CD4-positive, alpha-beta T cell treated with Interleukin-6 at 100 ng/mL for 8 hours (primary cell): ENCODE results near the gene NPFFR1.
A peak's percentile ranks its signal among the peaks of the same experiment; 100 is the strongest.

ENCODE experiments used
- DNase-seq: peaks from one replicate; pipeline ENCODE4 v3.0.0-alpha.2; 2020; ENCODE audit warnings: mixed read lengths, low spot score

NPFFR1 gene

GRCh38 chr10:70283445-70284399 lies at the start of gene NPFFR1:
NPFFR1 (minus strand) TSS chr10:70284004; CDS start chr10:70283676, 328 bp downstream.
- no peak for DNase-seq

- DNase-seq, result no peak
Measured at GRCh38 chr10:70333268-70333667, 49.5 kb upstream of the NPFFR1 start.

DNA sequence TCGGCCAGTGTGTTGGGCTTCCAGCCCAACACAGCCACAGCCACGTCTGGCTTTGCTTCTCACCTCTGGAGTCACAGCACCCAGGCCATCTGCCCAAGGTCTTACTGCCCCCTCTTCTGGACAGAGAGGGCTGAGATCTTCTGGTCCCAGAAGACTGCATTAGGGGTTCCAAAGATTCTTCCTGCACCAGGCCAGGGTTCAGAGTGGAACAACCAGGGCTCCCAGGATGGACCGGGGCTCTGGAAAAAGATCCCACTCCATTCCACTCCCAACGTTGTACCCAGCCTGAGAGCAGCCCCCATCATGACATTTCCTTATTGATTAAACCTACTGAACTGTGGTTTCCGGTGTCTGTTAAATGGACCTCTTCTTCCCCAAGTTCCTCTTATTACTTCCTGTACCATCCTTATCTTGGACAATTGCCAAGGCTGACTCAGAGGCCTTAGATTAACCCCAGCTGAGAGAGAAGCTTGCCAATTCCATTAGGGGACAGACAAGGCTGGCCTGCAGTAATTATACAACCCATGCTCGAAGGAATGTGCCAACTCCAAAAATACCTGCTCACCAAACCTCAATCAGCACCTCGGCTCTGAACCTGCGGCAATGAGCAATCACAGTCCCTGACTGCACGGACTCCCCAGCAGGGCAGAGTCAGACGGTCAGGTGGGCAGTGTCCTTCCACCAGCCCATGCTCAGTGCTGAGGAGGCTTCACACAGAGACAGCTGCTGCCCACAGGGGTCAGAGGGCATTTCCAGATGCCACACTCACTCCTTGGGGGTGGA lies 47.9 kb upstream of the NPFFR1 start:
- peak; percentile 54 for DNase-seq

DNA sequence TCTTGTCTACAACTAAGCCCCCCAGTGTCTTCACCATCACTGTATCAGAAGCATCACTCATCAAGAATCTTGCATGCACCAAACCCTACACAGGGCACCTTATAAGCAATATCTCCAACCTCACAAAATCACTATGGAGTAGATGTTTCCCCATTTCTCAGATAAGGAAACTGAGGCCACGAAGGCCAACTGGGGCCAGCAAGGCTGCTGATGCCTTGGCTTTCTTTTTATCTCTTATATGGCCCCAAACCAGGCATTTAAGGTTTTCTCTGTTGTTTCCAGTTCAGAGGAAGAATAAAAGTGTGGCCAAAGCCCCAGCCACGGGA lies 47.3 kb upstream of the NPFFR1 start:
- DNase-seq, result no peak

DNA sequence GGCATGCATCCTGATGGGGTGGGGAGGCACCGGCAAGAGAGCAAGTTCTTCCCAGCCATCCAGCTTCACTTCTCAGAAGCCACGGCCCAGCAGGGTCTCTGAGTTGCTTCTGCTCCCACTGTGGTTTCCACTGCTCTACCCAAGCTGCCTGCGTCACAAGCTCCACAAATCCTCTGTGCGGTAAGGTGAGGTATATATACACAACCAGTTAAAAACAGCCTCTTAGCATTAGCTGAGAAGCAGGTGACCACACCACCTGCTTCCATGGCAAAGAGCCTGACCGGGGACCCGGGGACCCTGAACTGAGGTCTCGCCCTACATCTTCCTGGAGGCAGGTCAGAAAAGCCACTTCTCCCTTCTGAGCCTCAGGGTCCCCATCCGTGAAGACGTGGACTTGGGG lies 46.9 kb upstream of the NPFFR1 start:
- no peak for DNase-seq

GRCh38 chr10:70328967-70329366 lies 45.2 kb upstream of the NPFFR1 start:
- no peak for DNase-seq

GRCh38 chr10:70328018-70328417 lies 44.2 kb upstream of the NPFFR1 start:
- DNase-seq, result no peak

- DNase-seq, result no peak
Measured at GRCh38 chr10:70324951-70325781, 41.4 kb upstream of the NPFFR1 start.

GRCh38 chr10:70324339-70324861 lies 40.6 kb upstream of the NPFFR1 start:
- DNase-seq, result no peak

DNA sequence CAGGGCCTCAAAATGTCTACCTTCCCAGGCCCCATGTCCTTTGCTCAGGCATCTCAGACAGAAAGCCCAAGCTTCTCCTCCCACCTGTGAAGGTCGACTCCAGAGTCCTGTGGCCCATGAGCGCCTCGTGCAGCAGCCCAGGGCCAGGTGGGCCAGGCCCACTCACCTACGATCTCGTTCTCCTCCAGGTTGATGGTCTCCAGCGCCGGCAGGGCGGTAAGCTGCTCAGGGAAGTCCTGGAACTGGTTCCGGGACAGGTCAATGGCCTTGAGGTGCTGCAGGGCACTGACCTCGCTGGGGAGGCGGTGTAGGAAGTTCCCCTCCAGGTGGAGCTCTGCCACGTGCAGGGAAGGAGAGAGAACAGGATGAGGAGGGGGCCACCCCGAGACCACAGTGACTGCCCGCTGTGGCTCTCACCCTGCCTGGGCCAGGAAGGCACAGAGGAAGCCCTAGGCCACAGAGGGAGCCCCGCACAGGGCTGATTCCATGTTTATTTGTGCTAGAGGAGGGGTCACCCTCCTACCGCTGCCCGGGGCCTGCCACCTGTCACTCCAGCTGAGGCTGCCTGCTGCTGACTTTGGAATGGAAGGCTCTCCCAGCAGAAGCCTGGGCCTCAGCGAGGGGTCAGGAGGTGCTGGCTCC lies 40.0 kb upstream of the NPFFR1 start:
- no peak for DNase-seq

DNA sequence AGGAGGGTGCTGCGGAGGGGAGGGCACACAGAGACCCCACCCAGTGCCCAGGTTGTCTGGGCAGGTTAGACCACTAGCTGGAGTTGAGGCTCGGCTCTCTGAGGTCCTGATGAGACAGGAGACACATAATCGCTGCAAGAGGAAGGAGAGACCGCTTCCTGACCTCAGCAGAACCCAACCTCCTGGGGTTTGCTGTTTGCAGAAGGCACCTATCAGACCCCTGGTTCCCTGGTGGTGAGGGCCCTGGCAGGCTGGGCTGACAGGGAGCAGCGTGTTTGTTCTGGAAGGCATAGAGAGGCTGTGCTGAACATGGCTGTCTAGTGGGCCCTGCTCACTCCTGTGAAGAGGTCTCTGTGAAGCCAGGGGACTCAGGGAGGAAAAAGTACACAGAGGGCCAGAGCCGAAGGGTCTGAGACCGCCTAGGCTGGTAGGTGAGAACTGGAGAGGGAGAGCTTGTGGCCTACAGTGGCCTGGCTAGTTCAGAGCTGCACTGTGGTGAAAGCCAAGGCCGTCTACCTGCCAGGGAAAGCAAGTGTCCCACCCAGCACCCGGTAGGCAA lies 39.4 kb upstream of the NPFFR1 start:
- DNase-seq, result no peak

DNA sequence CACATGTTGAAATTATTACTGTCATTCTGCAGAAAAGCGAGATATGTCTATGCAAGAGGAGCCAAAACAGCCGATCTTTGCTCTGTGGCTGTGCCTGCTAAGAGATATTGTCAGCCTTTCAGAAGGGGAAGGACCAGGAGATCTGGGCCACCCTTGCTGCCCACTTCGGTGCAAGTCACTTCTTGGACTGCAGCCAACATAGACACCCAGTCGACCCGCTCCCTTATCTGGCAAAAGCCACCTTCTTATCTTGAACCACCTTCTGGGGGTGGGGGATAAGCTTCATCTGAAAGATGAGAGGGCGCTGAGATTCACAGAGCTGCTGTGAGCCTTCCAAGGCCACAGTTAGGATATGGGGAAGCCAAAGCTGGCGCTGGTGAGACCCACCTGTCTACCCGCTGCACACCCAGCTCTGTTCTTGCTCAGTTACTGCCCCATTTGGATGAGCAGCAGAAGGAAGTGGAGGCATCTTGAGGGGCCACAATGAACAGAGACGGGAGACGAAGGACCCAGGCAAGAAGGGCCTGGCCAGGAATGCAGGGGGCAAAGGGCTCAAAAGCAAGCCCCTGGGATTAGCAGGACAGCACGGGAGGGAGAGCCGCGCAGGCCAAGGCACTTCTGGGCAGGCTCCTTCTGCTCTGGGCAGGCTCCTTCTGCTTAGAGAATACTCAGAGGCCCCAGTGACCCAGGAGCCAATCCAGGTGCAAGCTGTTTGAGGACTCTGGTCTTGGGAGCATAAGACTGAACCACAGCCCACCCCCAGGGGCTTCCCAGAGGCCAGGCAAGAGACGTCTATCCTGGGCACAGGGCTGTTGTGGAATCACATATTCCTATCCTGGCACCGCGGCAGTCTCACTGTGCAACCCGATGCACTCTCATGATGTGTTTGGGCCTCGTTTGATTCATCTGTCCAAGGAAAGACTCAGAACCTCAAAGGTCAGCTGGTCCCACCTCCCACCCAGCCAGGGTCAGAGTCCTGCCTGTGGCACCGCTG lies 38.4 kb upstream of the NPFFR1 start:
- DNase-seq, result no peak

DNA sequence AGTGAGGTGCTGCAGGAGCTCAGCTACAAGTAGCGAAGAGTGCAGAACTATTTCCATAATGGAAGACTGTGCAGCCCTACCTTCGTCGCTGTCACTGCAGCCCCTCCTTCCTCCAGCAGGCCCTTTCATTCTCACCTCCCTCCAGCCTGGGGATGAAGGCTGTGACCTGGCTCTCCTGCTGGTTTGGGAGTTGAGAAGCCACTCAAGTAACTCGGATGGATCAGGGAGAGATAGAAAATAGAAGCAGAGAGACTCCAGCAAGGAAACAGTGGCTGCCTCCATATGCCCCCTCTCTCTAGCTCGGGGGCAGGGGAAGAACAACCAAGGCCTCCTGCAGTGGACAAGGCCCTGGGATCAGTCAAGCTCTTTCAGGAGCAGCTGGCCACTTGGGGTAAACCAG lies 37.4 kb upstream of the NPFFR1 start:
- no peak for DNase-seq

GRCh38 chr10:70320751-70321150 lies 36.9 kb upstream of the NPFFR1 start:
- DNase-seq, result no peak

DNA sequence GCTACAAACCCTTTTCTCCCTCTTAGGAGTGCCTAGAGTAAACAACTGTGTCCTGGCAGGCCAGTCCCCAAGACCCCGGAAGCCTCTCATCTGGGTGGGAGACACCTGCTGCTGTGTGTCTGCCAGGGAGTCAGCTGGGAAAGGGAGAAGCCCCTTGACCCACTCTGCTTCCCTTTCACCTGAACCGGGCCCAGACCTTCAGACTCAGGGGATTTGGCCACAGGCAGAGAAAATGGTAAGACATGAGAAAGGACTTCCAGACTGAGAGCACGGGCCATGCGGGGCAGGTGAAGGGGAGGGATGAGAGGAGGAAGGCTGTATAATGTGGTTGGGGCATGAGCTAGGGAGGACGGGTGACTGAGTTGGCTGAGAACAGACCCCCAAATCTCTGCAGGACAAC lies 36.0 kb upstream of the NPFFR1 start:
- DNase-seq, result no peak

- DNase-seq, result no peak
Measured at GRCh38 chr10:70319183-70319582, 35.4 kb upstream of the NPFFR1 start.

DNA sequence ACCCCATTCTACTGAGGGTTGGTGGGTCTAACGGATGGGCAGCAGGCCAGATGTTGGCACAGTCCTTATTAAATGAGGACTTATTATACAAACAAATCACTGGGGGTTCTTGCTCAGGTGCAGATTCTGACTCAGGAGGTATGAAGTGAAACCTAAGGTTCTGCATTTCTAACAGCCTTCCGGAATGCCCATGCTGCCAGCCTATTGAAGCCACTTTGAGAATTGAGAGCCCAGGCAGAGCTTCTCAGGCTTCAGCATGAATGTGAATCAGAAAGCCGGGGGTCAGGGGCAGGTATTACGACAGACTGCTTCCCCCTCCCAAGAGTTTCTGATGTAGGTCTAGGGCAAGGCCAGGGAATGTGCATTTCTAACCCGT lies 34.1 kb upstream of the NPFFR1 start:
- DNase-seq, result no peak

DNA sequence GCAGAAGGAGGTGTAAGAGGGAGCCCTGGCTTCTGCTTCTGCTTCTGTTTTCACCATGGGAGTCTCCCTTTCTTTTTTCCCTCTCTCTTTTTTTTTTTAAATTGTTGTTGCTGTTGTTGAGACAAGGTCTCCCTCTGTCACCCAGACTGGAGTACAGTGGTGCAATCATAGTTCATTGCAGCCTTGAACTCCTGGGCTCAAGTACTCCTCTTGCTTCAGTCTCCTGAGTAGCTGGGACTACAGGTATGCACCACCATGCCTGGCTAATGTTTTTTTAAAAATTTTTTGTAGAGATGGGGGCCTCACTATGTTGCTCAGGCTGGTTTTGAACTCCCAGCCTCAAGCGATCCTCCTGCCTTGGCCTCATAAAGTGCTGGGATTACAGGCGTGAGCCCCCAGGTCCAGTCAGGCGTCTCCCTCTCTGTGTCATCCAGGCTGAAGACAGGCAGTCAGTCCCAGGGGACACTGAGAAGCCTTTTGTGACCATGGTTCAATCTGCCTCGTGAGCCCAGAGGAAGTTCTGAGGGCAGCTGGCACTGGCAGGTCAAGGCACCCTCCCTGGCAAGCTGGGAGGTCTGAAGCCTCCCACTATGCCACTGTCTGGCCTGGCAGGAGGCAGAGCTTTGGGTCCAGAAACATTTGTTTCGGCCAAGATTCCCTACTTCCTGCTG lies 33.6 kb upstream of the NPFFR1 start:
- no peak for DNase-seq

DNA sequence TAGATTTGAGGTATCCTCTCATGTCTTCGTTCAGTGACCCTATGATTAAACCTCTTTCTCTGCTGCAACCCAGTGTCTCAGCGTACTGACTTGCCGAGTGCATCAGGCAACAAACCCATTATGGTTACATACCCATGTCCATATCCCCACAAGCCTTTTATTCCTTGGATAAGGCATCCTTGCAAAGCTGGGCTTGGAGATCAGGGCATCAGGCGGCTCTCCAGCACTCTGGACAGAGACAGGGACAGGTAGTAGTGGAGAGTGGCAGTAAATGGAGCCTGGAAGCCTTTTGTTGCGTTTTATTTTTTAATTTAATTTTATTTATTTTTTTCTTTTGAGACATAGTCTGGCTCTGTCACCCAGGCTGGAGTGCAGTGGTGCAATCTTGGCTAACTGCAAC lies 32.0 kb upstream of the NPFFR1 start:
- no peak for DNase-seq

- no peak for DNase-seq
Measured at GRCh38 chr10:70315276-70315675, 31.5 kb upstream of the NPFFR1 start.
